B cell (primary cell): ENCODE data around the gene ZNF821. TPM values are rescaled to one million over a fixed set of nuclear protein-coding genes. Genes with fewer than 3 reads are reported as not detected.

ENCODE experiments used
- ATAC-seq: fragments of 200-7000 bp; cut with Tn5 transposase; one replicate; pipeline ENCODE4 v1.10.0; 2021; ENCODE audit warnings: low read depth, mild to moderate bottlenecking, moderate number of reproducible peaks, moderate library complexity
- CTCF ChIA-PET: fragments of 350-600 bp; sonication (Branson Sonifier 250); formaldehyde crosslinking; loops from one replicate; lab custom pipeline; 2021; ENCODE audit warnings: antibody characterized with exemption, inconsistent platforms; lab: Charles Lee
- POLR2A ChIA-PET: fragments of 350-600 bp; sonication (Branson Sonifier 250); formaldehyde crosslinking; loops from one replicate; lab custom pipeline; 2021; ENCODE audit warnings: antibody characterized with exemption; lab: Charles Lee
- DNase-seq: peaks from one replicate; pipeline ENCODE4 v3.0.0; 2013
- H2AFZ ChIP-seq: 2 replicates; pipeline ENCODE4 v1.6.1; 2012; ENCODE audit warnings: mild to moderate bottlenecking, low read depth, low read length; ENCODE audit not compliant: insufficient read depth, poor library complexity, severe bottlenecking
- H3K27ac ChIP-seq, 2 donors: 1 replicate in 1 of 2; 2 replicates in 1 of 2; pipeline ENCODE4 v1.5.1; 2012 to 2013; ENCODE audit warnings: low read length in 2 of 2, mild to moderate bottlenecking in 2 of 2, moderate library complexity in 1 of 2
- H3K27me3 ChIP-seq, 4 experiments: fragments of 200-600 bp in 1 of 4; sonication (generic) in 1 of 4; replicated peaks in 1 of 4; 1 replicate in 2 of 4; 2 replicates in 2 of 4; pipeline versions ENCODE4 v1.6.1 to v1.7.0; 2013 to 2016; ENCODE audit warnings: low read length in 3 of 4, mild to moderate bottlenecking in 2 of 4, mixed read lengths in 1 of 4, moderate library complexity in 1 of 4; ENCODE audit not compliant: insufficient read depth in 4 of 4, control insufficient read depth in 3 of 4; ENCODE audit errors: control extremely low read depth in 1 of 4
- H3K36me3 ChIP-seq, 2 experiments: replicated peaks in 1 of 2; 1 replicate in 1 of 2; 2 replicates in 1 of 2; pipeline versions ENCODE4 v1.6.1 to v1.7.1; 2013; ENCODE audit warnings: low read length in 1 of 2; ENCODE audit not compliant: insufficient read depth in 2 of 2, control insufficient read depth in 1 of 2; ENCODE audit errors: control extremely low read depth in 1 of 2, extremely low read depth in 1 of 2
- H3K4me1 ChIP-seq, 2 donors: fragments of 200-600 bp in 1 of 2; sonication (generic) in 1 of 2; 1 replicate in 1 of 2; 2 replicates in 1 of 2; pipeline versions ENCODE4 v1.5.1 to v1.6.1; 2013 to 2017; ENCODE audit warnings: low read length in 2 of 2; ENCODE audit not compliant: control insufficient read depth in 2 of 2, insufficient read depth in 2 of 2
- H3K4me2 ChIP-seq: replicated peaks from 2 replicates; pipeline ENCODE3; 2012; ENCODE audit warnings: mild to moderate bottlenecking, low read depth, low read length; ENCODE audit not compliant: poor library complexity, severe bottlenecking
- H3K4me3 ChIP-seq, 5 experiments: fragments of 200-600 bp in 1 of 5; sonication (generic) in 1 of 5; 1 replicate in 3 of 5; 2 replicates in 2 of 5; pipeline versions ENCODE4 v1.5.1 to v1.7.0; 2011 to 2016; ENCODE audit warnings: low read length in 4 of 5, mild to moderate bottlenecking in 4 of 5, low read depth in 2 of 5, control low read depth in 1 of 5, moderate library complexity in 1 of 5; ENCODE audit not compliant: insufficient read depth in 1 of 5; ENCODE audit errors: control extremely low read depth in 1 of 5, extremely low read depth in 1 of 5
- H3K79me2 ChIP-seq: fragments of 200-600 bp; sonication (generic); one replicate; pipeline ENCODE4 v1.6.0; 2016; ENCODE audit warnings: low read length; ENCODE audit not compliant: control insufficient read depth, insufficient read depth
- H3K9ac ChIP-seq: fragments of 200-600 bp; sonication (generic); 2 replicates; pipeline ENCODE4 v1.6.1; 2017; ENCODE audit warnings: mild to moderate bottlenecking, low read length, moderate library complexity
- H3K9me3 ChIP-seq, 3 donors: one replicate each; pipeline versions ENCODE4 v1.6.1 to v1.7.1; 2013; ENCODE audit warnings: low read length in 2 of 3; ENCODE audit not compliant: control insufficient read depth in 2 of 3, insufficient read depth in 1 of 3; ENCODE audit errors: control extremely low read depth in 1 of 3
- H4K20me1 ChIP-seq: 2 replicates; pipeline ENCODE4 v1.6.0; 2012; ENCODE audit warnings: mild to moderate bottlenecking, low read length; ENCODE audit not compliant: insufficient read depth, control insufficient read depth, poor library complexity, severe bottlenecking
- H3K27ac Mint-ChIP-seq: one replicate; pipeline ENCODE4 v1.8.0; 2021; ENCODE audit warnings: mixed read lengths
- H3K27me3 Mint-ChIP-seq: one replicate; pipeline ENCODE4 v1.8.0; 2021; ENCODE audit warnings: mixed read lengths
- H3K4me1 Mint-ChIP-seq: one replicate; pipeline ENCODE4 v1.8.0; 2021; ENCODE audit warnings: mixed read lengths
- H3K4me3 Mint-ChIP-seq: one replicate; pipeline ENCODE4 v1.8.0; 2021; ENCODE audit warnings: mixed read lengths
- H3K9me3 Mint-ChIP-seq: one replicate; pipeline ENCODE4 v1.8.0; 2022; ENCODE audit warnings: mixed read lengths; ENCODE audit not compliant: insufficient read depth
- EZH2 ChIP-seq: IDR thresholded peaks from 2 replicates; pipeline ENCODE4 v1.6.1; 2012; ENCODE audit warnings: borderline replicate concordance, low read depth, mild to moderate bottlenecking, moderate library complexity, low read length; ENCODE audit not compliant: insufficient read depth, poor library complexity, severe bottlenecking
- WGBS: methylation state at CpG from one replicate; pipeline ENCODE4 v1.1.5; 2013; ENCODE audit warnings: missing lambda C conversion rate; ENCODE audit not compliant: insufficient coverage; 5-methylcytosine and 5-hydroxymethylcytosine counted together
- intact Hi-C: fragments of 100-400 bp; cut with micrococcal nuclease; formaldehyde crosslinking; loops from one replicate; pipeline ENCODE4 v1.10.0; 2022
- polyA plus RNA-seq: library from polyadenylated mRNA; depleted of rRNA; stranded (reverse); fragments of >200 nt; gene quantifications from 2 replicates; pipeline ENCODE4 v1.2.3, GENCODE V29; 2012
- total RNA-seq, 2 donors: library from RNA; stranded (reverse); fragments of 120-200 nt in 1 of 2; gene quantifications; 1 replicate in 1 of 2; 2 replicates in 1 of 2; pipeline versions ENCODE4 v1.2.3 to v1.2.4, GENCODE V29; 2013 to 2022
- TF ChIP-seq, protein P1 (sequence below): fragments of 200-600 bp; IDR thresholded peaks from one replicate; pipeline ENCODE4 v1.8.0; 2022; ENCODE audit warnings: antibody characterized with exemption, mild to moderate bottlenecking

Gene ZNF821
- total and polyA plus RNA-seq, 2 donors (not counting 1 experiment from before 2014, with no cell fraction given), result 35.6 to 35.8 TPM

DNA sequence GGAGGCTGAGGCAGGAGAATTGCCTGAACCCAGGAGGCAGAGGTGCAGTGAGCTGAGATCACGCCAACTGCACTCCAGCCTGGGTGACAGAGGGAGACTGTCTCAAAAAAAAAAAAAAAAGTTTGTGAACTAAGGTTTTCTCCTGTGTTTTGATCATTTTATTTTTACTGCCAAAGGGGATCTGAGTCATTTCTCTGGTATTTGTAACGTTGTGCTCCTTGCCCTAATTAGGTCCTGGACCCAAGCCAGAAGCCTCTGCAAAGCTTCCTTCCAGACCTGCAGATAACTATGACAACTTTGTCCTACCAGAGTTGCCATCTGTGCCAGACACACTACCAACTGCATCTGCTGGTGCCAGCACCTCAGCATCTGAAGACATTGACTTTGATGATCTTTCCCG, 43.4 kb upstream of the ZNF821 start:
- Histone ChIP-seq H3K9me3 (no peaks in the 10 kb centered on the region), H3K9ac (no peak overlapping the region), H3K27me3 (no peaks in the 10 kb centered on the region), H3K4me1 (no peaks in the 10 kb centered on the region), H3K4me2 (no peak overlapping the region), H3K36me3 (peaks cover 13 to 69% of the 10 kb centered on the region in 2 experiments), H4K20me1 (peaks cover 28% of the 10 kb centered on the region), H3K4me3 (no peak overlapping the region), H3K79me2 (no peaks in the 10 kb centered on the region), H3K27ac (no peak overlapping the region), H2AFZ (no peak overlapping the region)
- Mint-ChIP-seq H3K27ac (no peak overlapping the region), H3K9me3 (no peaks in the 10 kb centered on the region), H3K4me1 (peaks cover 7% of the 10 kb centered on the region), H3K27me3 (no peaks in the 10 kb centered on the region), H3K4me3 (no peak overlapping the region)
- ChIA-PET POLR2A (no interaction called here), CTCF (no interaction called here)
- 58% methylated on average over 2 of the region's 3 CpGs for WGBS
- ATAC-seq, result no peak
- no peak for DNase-seq
- intact Hi-C loops, result no loop called here
- TF ChIP-seq, protein P1, sequence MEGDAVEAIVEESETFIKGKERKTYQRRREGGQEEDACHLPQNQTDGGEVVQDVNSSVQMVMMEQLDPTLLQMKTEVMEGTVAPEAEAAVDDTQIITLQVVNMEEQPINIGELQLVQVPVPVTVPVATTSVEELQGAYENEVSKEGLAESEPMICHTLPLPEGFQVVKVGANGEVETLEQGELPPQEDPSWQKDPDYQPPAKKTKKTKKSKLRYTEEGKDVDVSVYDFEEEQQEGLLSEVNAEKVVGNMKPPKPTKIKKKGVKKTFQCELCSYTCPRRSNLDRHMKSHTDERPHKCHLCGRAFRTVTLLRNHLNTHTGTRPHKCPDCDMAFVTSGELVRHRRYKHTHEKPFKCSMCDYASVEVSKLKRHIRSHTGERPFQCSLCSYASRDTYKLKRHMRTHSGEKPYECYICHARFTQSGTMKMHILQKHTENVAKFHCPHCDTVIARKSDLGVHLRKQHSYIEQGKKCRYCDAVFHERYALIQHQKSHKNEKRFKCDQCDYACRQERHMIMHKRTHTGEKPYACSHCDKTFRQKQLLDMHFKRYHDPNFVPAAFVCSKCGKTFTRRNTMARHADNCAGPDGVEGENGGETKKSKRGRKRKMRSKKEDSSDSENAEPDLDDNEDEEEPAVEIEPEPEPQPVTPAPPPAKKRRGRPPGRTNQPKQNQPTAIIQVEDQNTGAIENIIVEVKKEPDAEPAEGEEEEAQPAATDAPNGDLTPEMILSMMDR, result no peak
- TF ChIP-seq EZH2, result no peak

DNA sequence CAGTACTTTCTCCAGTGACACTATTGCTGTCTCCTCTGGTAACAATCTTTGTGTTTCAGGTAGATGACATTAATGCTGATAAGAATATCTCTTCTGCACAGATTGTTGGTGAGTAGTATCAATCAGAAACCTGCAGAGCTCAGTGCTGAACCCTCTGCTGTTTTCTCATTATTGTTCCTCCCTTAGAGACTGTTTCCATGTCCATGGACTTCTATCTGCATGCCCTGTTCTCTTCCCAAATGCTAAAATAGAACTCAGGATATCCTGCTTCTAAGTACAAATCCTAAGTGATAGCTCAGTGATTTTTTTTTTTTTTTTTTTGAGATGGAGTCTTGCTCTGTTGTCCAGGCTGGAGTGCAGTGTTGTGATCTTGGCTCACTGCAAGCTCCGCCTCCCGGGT, 40.7 kb upstream of the ZNF821 start:
- no peak for TF ChIP-seq EZH2
- TF ChIP-seq, protein P1, result no peak
- H3K4me3 Mint-ChIP-seq, result no peak overlapping the region
- no peaks in the 10 kb centered on the region for H3K27me3 ChIP-seq
- H3K27me3 Mint-ChIP-seq, result no peaks in the 10 kb centered on the region
- H3K9me3 Mint-ChIP-seq, result no peaks in the 10 kb centered on the region
- intact Hi-C loops, result no loop called here
- no peak overlapping the region for H3K4me2 ChIP-seq
- ATAC-seq, result no peak
- H3K4me1 Mint-ChIP-seq, result no peaks in the 10 kb centered on the region
- CTCF ChIA-PET, result interaction anchor here (0.6 to 1.7 kb wide), 3 partner anchors 33 to 41 kb away, joined by 3 to 4 read pairs (median 3); partner anchors contain the start of gene ZNF821
- DNase-seq, result no peak
- H3K79me2 ChIP-seq, result peaks cover 21% of the 10 kb centered on the region
- H3K36me3 ChIP-seq, result peaks cover 22 to 83% of the 10 kb centered on the region in 2 experiments
- POLR2A ChIA-PET, result no interaction called here
- no peak overlapping the region for H3K4me3 ChIP-seq
- H3K4me1 ChIP-seq, result no peaks in the 10 kb centered on the region
- no peak overlapping the region for H3K27ac Mint-ChIP-seq
- no peak overlapping the region for H3K27ac ChIP-seq
- H3K9me3 ChIP-seq, result peaks cover 0 to 3% (median 0%) of the 10 kb centered on the region in 3 donors
- no CpG with 5 or more reads among the region's 2 CpGs for WGBS
- peaks cover 47% of the 10 kb centered on the region for H4K20me1 ChIP-seq
- no peak overlapping the region for H2AFZ ChIP-seq
- H3K9ac ChIP-seq, result no peak overlapping the region
